GM12891 (cell line): ENCODE results near the gene C20orf144. TPM values are rescaled to one million over a fixed set of nuclear protein-coding genes. Genes with fewer than 3 reads are reported as not detected.
"Not testable (repeated sequence)": the region's sequence is repeated elsewhere in the genome, so short reads cannot be mapped to it uniquely, and the experiment has no call there.

ENCODE experiments used
- DNase-seq: peaks from one replicate; pipeline ENCODE4 v3.0.0; 2011; ENCODE audit warnings: low spot score; ENCODE audit not compliant: insufficient read length
- FAIRE-seq: peaks from 2 replicates; lab custom pipeline; 2011; peaks lifted over from hg19 to GRCh38; lab: Jason Lieb, UNC
- PAX5 ChIP-seq: IDR thresholded peaks from 2 replicates; pipeline ENCODE4 v1.6.1; 2011; ENCODE audit warnings: low read length, moderate library complexity, mild to moderate bottlenecking; ENCODE audit not compliant: insufficient read depth, severe bottlenecking
- POLR2A ChIP-seq: IDR thresholded peaks from 2 replicates; pipeline ENCODE4 v1.6.1; 2011; ENCODE audit warnings: low read depth, low read length, control low read depth
- POLR2AphosphoS5 ChIP-seq: IDR thresholded peaks from 2 replicates; pipeline ENCODE4 v1.6.1; 2011; ENCODE audit warnings: low read depth, low read length, control low read depth
- POU2F2 ChIP-seq: IDR thresholded peaks from 2 replicates; pipeline ENCODE4 v1.6.1; 2011; ENCODE audit warnings: low read depth, mild to moderate bottlenecking, control low read depth, low read length, moderate library complexity
- SPI1 ChIP-seq: IDR thresholded peaks from 2 replicates; pipeline ENCODE4 v1.6.1; 2011; ENCODE audit warnings: low read depth, low read length, control low read depth
- TAF1 ChIP-seq: IDR thresholded peaks from 2 replicates; pipeline ENCODE4 v1.6.1; 2011; ENCODE audit warnings: low read depth, low read length, control low read depth
- polyA plus RNA-seq: library from polyadenylated mRNA; unstranded; fragments of >200 nt; gene quantifications from one replicate; pipeline ENCODE4 v1.2.1, GENCODE V29; 2012; ENCODE audit warnings: low read depth, missing spikeins, inconsistent platforms; ENCODE audit not compliant: missing spikeins

Gene C20orf144
- polyA plus RNA-seq: 0.06 TPM

DNA sequence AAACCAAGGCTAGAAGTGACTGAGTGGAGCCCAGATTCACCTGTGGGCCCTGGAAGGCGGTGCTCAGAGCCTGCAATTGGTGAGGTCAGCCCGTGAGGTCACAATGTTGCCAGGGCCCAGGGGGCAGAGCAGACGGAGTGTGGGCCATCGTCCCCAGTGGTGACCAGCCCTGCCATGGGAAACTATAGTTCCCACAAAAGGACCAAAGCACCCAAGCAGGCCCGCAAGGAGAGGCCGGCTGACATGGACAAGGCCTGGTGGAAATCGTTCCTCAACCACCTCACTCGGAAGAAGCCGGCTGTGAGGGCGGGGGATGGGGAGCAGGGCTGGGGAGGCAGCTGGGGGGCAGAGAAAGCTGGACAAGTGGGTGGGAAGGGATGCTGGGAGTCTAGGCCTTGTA is at the start of gene C20orf144:
TSS of gene C20orf144 (plus strand) at position 156 of the 400 bp plus-strand sequence. CDS start at position 175, 19 bp downstream.
- FAIRE-seq (no peak), DNase-seq (peak; percentile 8)
- no peak for TF ChIP-seq SPI1
- no peak for TF ChIP-seq POLR2A
- no peak for TF ChIP-seq PAX5
- TF ChIP-seq POU2F2: no peak
- TF ChIP-seq TAF1: no peak
- no peak for TF ChIP-seq POLR2AphosphoS5

GRCh38 chr20:33621717-33622400 is 40.3 kb upstream of the C20orf144 start:
- FAIRE-seq: no peak
- no peak for DNase-seq
- TF ChIP-seq POU2F2 (no peak), TAF1 (no peak), PAX5 (no peak), SPI1 (no peak), POLR2A (no peak), POLR2AphosphoS5 (no peak)

DNA sequence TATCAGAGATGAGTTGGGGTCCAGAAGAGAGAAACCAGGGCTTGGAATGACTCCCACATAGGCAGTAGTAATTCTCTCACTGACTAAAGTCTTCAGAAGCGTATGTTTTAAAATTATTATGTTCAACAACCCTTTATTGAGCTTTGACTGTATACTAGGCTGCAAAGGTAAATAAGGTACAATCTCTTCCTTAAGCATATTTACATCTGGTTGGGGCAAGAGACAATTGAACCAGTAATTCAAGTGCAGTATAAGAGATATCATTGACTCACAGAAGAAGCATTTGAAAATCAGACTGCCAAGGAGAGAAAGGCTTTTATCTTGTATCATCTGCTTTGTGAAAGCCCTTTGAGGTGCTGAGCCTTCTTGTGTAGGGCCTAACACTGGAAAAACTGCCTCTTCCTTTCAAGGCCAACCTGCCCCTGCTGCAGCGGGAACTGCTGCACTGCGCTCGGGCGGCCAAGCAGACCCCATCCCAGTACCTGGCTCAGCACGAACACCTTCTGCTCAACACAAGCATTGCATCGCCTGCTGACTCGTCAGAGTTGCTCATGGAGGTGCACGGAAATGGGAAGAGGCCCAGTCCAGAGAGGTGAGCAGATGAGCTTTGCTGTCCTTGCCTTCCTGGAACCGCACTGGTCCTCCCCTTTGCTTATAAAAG is 39.3 kb upstream of the C20orf144 start:
- TF ChIP-seq POLR2AphosphoS5: no peak
- TF ChIP-seq POLR2A: no peak
- FAIRE-seq (no peak), DNase-seq (no peak)

DNA sequence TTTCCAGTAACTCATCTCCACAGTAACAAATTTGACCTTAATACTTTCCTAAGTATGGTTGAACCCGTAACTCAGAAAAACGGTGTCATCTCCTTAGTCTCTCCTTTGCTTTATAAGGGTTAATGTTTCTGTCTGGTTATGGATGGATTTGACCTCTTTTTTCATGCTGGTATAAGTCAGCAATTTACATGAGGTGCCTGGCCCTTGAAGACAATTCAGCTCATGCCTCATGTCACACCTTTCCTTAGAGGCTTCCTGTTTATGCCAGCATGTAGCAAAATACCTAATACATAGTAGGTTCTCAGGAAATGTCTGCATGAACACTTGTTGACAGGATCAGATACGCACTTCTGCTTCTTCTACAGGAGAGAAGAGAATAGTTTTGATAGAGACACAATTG is 37.7 kb upstream of the C20orf144 start:
- FAIRE-seq: no peak
- TF ChIP-seq TAF1 (no peak), SPI1 (no peak)
- DNase-seq: no peak

DNA sequence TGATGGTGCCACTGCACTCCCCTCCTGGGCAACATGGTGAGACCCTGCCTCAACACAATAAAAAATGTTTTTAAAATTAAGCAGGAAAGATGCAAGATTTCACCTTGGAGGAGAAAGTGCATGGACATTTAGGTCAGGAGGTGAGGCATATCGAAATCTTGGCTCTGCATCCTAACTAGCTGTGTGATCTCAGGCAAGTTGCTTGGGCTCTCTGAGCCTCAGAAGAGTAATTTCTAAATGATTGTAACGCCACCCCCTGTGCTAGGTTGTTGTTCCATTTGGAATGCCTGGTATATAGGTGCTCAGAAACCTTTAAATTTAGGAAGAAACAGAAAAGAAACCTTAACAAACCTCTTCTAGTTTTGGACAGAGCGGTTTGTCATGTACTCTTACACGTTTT is 35.9 kb upstream of the C20orf144 start:
- FAIRE-seq: no peak
- no peak for DNase-seq

GRCh38 chr20:33627577-33628216 is 34.4 kb upstream of the C20orf144 start:
- FAIRE-seq: no peak
- TF ChIP-seq SPI1: no peak
- TF ChIP-seq POU2F2: no peak
- no peak for TF ChIP-seq POLR2AphosphoS5
- TF ChIP-seq PAX5: no peak
- TF ChIP-seq TAF1: no peak
- TF ChIP-seq POLR2A: no peak
- no peak for DNase-seq

More for the DNA sequence above, 35.9 kb upstream of the C20orf144 start:
- TF ChIP-seq TAF1 (no peak), POU2F2 (no peak), POLR2AphosphoS5 (no peak), SPI1 (no peak), POLR2A (no peak), PAX5 (no peak)

GRCh38 chr20:33629533-33629932 is 32.6 kb upstream of the C20orf144 start:
- no peak for DNase-seq
- FAIRE-seq: no peak
- TF ChIP-seq POLR2A (no peak), PAX5 (no peak), TAF1 (no peak), POU2F2 (no peak), SPI1 (no peak), POLR2AphosphoS5 (no peak)

DNA sequence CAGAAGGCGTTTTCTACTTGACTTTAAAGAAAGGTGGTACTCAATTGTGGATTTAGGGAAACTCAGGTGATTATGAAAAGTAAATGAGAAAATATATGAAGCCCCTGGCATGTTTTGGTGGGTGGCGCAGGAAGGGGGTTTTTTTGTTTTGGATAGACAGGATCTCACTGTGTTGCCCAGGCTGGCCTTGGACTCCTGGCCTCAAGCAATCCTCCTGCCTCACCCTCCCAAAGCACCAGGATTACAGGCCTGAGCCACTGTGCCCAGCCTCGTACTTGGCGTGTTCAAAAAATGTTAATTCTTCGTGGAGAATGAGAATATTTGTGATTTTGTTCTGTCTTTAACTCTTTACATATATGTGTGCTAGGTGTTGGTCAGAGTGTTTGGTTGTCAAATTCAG is 32.1 kb upstream of the C20orf144 start:
- TF ChIP-seq POU2F2 (no peak), POLR2AphosphoS5 (no peak), TAF1 (no peak), PAX5 (no peak), POLR2A (no peak), SPI1 (no peak)
- no peak for DNase-seq
- no peak for FAIRE-seq

GRCh38 chr20:33630507-33630906 is 31.6 kb upstream of the C20orf144 start:
- DNase-seq: no peak
- TF ChIP-seq POLR2AphosphoS5: no peak
- TF ChIP-seq PAX5: no peak
- no peak for TF ChIP-seq SPI1
- TF ChIP-seq POLR2A: no peak
- TF ChIP-seq TAF1: no peak
- TF ChIP-seq POU2F2: no peak
- FAIRE-seq: no peak

- not testable (repeated sequence) for DNase-seq, FAIRE-seq
These were observed 30.2 kb upstream of the C20orf144 start for GRCh38 chr20:33631910-33632309.
